Measurements from ENCODE around the gene MPHOSPH6.

Gene MPHOSPH6

GRCh38 chr16:82129881-82130280 is 40.1 kb downstream of the MPHOSPH6 start:
- in situ Hi-C loops (cut with MboI; ENCODE audit: low sequenced_read_pairs): no loop called here

- in situ Hi-C loops (cut with MboI; ENCODE audit: low sequenced_read_pairs): loop anchor here (25.0 kb wide), 1 partner anchor 88 kb away; no protein-coding TSS in a partner anchor
Measured at GRCh38 chr16:82124651-82125050, 45.4 kb downstream of the MPHOSPH6 start.

GRCh38 chr16:82119405-82119804 is 50.6 kb downstream of the MPHOSPH6 start:
- in situ Hi-C loops (cut with MboI; ENCODE audit: low sequenced_read_pairs): loop anchor here (25.0 kb wide), 1 partner anchor 93 kb away; no protein-coding TSS in a partner anchor

- in situ Hi-C loops (cut with MboI; ENCODE audit: low sequenced_read_pairs): loop anchor here (25.0 kb wide), 1 partner anchor 94 kb away; no protein-coding TSS in a partner anchor
Measured at GRCh38 chr16:82118749-82119148, 51.3 kb downstream of the MPHOSPH6 start.

- in situ Hi-C loops (cut with MboI; ENCODE audit: low sequenced_read_pairs): loop anchor here (25.0 kb wide), 1 partner anchor 96 kb away; no protein-coding TSS in a partner anchor
Measured at GRCh38 chr16:82116535-82116934, 53.5 kb downstream of the MPHOSPH6 start.

- in situ Hi-C loops (cut with MboI; ENCODE audit: low sequenced_read_pairs): loop anchor here (25.0 kb wide), 1 partner anchor 99 kb away; no protein-coding TSS in a partner anchor
Measured at GRCh38 chr16:82113741-82114140, 56.3 kb downstream of the MPHOSPH6 start.

- in situ Hi-C loops (cut with MboI; ENCODE audit: low sequenced_read_pairs): loop anchor here (25.0 kb wide), 1 partner anchor 100 kb away; no protein-coding TSS in a partner anchor
Measured at GRCh38 chr16:82111944-82112343, 58.1 kb downstream of the MPHOSPH6 start.

GRCh38 chr16:82109266-82109665 is 60.8 kb downstream of the MPHOSPH6 start:
- in situ Hi-C loops (cut with MboI; ENCODE audit: low sequenced_read_pairs): loop anchor here (25.0 kb wide), 1 partner anchor 103 kb away; no protein-coding TSS in a partner anchor

GRCh38 chr16:82108774-82109173 is 61.2 kb downstream of the MPHOSPH6 start:
- in situ Hi-C loops (cut with MboI; ENCODE audit: low sequenced_read_pairs): loop anchor here (25.0 kb wide), 1 partner anchor 104 kb away; no protein-coding TSS in a partner anchor

- in situ Hi-C loops (cut with MboI; ENCODE audit: low sequenced_read_pairs): loop anchor here (25.0 kb wide), 1 partner anchor 104 kb away; no protein-coding TSS in a partner anchor
Measured at GRCh38 chr16:82108100-82108499, 61.9 kb downstream of the MPHOSPH6 start.

- in situ Hi-C loops (cut with MboI; ENCODE audit: low sequenced_read_pairs): loop anchor here (25.0 kb wide), 1 partner anchor 107 kb away; no protein-coding TSS in a partner anchor
Measured at GRCh38 chr16:82105107-82105506, 64.9 kb downstream of the MPHOSPH6 start.
